Sigmoid colon (tissue), 7 donors: ENCODE results near the gene SMDT1. TPM values are rescaled to one million over a fixed set of nuclear protein-coding genes. Genes with fewer than 3 reads are reported as not detected.

Experiments used
- DNase-seq: peaks from one replicate; pipeline ENCODE4 v3.0.0-alpha.2; 2019
- H3K27ac ChIP-seq, 4 donors: fragments of 200-600 bp; sonication (generic); one replicate each; pipeline ENCODE4 v1.5.1; 2016 to 2019; ENCODE audit warnings: mild to moderate bottlenecking in 1 of 4
- H3K27me3 ChIP-seq, 3 donors: fragments of 200-600 bp; sonication (generic); one replicate each; pipeline ENCODE4 v1.5.1; 2019; ENCODE audit warnings: mild to moderate bottlenecking in 1 of 3
- H3K36me3 ChIP-seq, 4 donors: fragments of 200-600 bp; sonication (generic); one replicate each; pipeline ENCODE4 v1.5.1; 2016 to 2019
- H3K4me1 ChIP-seq, 4 donors: fragments of 200-600 bp; sonication (generic); one replicate each; pipeline ENCODE4 v1.5.1; 2017 to 2019
- H3K4me3 ChIP-seq, 4 donors: fragments of 200-600 bp; sonication (generic); one replicate each; pipeline ENCODE4 v1.5.1; 2017 to 2019; ENCODE audit warnings: mild to moderate bottlenecking in 2 of 4, moderate library complexity in 1 of 4
- H3K9me3 ChIP-seq, 4 donors: fragments of 200-600 bp in 3 of 4; sonication (generic) in 3 of 4; one replicate each; pipeline versions ENCODE4 v1.5.1 to v1.6.1; 2013 to 2019
- EP300 ChIP-seq, 4 donors: sonication (generic); formaldehyde crosslinking; IDR thresholded peaks; one replicate each; pipeline ENCODE4 v1.6.1; 2017; ENCODE audit warnings: antibody characterized with exemption in 4 of 4
- POLR2A ChIP-seq, 2 donors: fragments of 450-650 bp; IDR thresholded peaks; one replicate each; pipeline ENCODE4 v1.6.1; 2016; ENCODE audit warnings: antibody characterized with exemption in 2 of 2, mild to moderate bottlenecking in 2 of 2, moderate library complexity in 2 of 2
- POLR2AphosphoS5 ChIP-seq, 4 donors: sonication (generic); formaldehyde crosslinking; IDR thresholded peaks; one replicate each; pipeline ENCODE4 v1.6.1; 2017; ENCODE audit warnings: antibody characterized with exemption in 4 of 4
- WGBS, 2 donors: extraction: QIAGEN DNeasy Blood & Tissue Kit; methylation state at CpG; one replicate each; pipeline ENCODE4 v1.1.7; 2013; 5-methylcytosine and 5-hydroxymethylcytosine counted together
- intact Hi-C: fragments of 100-400 bp; cut with DNase I; formaldehyde crosslinking; loops from one replicate; pipeline ENCODE4 v1.15.1; 2023
- polyA plus RNA-seq, 3 donors: library from polyadenylated mRNA; stranded (reverse); fragments of 200-250 nt; gene quantifications; one replicate each; pipeline ENCODE4 v1.2.3, GENCODE V29; 2013
- total RNA-seq, 4 donors: library from RNA; depleted of rRNA; stranded (reverse); fragments of >200 nt; gene quantifications; one replicate each; pipeline ENCODE4 v1.1.0, GENCODE V29; 2016
- TF ChIP-seq, protein P1 (sequence below), 4 experiments: fragments of 450-650 bp in 3 of 4; fragments of 200-600 bp in 1 of 4; IDR thresholded peaks; one replicate each; pipeline ENCODE4 v1.5.1; 2016 to 2019; ENCODE audit warnings: antibody characterized with exemption in 4 of 4, mild to moderate bottlenecking in 3 of 4, moderate library complexity in 2 of 4
- donor health status: healthy with polysubstance abuse.
- donor health status: Bipolar disorder and iron deficiency.
- donor health status: healthy.

The SMDT1 gene
- total and polyA plus RNA-seq, 7 donors, result 12.1 to 187 (median 23.9) TPM

DNA sequence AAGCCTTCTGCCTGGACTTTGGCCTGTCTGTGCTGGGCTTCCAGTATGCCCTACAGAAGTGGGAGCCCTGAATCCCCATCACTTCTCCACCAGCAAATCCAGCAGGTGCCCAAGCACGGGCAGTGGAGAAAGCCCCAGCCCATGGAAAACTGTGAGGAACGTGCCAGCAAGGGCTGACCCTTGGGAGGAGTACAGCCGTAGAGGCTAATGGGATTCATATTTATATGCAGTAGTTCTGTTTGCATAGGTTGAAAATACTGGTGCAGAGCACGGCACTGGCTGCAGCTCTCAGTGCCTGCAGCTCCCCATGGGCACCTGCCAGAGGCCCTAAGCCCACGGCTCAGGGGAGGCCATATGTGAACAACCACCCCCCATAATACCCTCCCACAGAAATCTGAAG lies 19.0 kb upstream of the SMDT1 start:
- WGBS, 2 donors, result 89 to 96% methylated on average over 5 of the region's 5 CpGs
- intact Hi-C loops, result no loop called here
- Histone ChIP-seq H3K27ac (no peak overlapping the region), H3K4me1 (no peaks in the 10 kb centered on the region), H3K27me3 (no peaks in the 10 kb centered on the region), H3K36me3 (peaks cover 0 to 71% (median 35%) of the 10 kb centered on the region in 4 donors), H3K9me3 (peaks cover 0 to 4% (median 0%) of the 10 kb centered on the region in 4 donors), H3K4me3 (no peak overlapping the region)
- TF ChIP-seq EP300 (IDR thresholded peaks at IDR 0.05) (no peak), POLR2AphosphoS5 (IDR thresholded peaks at IDR 0.05) (no peak)
- DNase-seq, result no peak

DNA sequence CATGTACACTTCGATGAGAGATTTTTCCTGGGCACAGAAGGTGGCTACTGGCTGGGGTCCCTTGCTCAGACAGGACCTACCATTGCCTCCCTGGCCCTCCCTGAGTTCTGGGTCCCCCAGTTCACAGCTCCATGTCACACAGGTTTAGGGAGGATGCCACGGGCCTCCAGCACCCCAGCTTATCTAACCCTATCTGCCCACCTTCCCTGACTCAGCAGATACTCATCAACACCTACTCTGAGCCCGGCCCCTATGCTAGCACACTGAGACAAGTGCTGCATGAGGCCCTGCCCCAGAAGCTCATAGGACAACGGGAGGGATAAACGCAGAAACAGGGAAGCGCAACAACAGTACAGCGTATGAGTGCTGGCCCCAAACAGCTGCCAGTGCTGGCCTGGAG lies 18.5 kb upstream of the SMDT1 start:
- Histone ChIP-seq H3K4me1 (no peaks in the 10 kb centered on the region), H3K9me3 (peaks cover 0 to 4% (median 0%) of the 10 kb centered on the region in 4 donors), H3K27me3 (no peaks in the 10 kb centered on the region), H3K4me3 (no peak overlapping the region), H3K36me3 (peaks cover 0 to 77% (median 38%) of the 10 kb centered on the region in 4 donors), H3K27ac (no peak overlapping the region)
- WGBS, 2 donors, result 96 to 98% methylated on average over 7 of the region's 7 CpGs
- DNase-seq, result no peak
- TF ChIP-seq EP300 (IDR thresholded peaks at IDR 0.05) (no peak), POLR2AphosphoS5 (IDR thresholded peaks at IDR 0.05) (no peak), POLR2A (IDR thresholded peaks at IDR 0.05) (no peak)
- TF ChIP-seq, protein P1, sequence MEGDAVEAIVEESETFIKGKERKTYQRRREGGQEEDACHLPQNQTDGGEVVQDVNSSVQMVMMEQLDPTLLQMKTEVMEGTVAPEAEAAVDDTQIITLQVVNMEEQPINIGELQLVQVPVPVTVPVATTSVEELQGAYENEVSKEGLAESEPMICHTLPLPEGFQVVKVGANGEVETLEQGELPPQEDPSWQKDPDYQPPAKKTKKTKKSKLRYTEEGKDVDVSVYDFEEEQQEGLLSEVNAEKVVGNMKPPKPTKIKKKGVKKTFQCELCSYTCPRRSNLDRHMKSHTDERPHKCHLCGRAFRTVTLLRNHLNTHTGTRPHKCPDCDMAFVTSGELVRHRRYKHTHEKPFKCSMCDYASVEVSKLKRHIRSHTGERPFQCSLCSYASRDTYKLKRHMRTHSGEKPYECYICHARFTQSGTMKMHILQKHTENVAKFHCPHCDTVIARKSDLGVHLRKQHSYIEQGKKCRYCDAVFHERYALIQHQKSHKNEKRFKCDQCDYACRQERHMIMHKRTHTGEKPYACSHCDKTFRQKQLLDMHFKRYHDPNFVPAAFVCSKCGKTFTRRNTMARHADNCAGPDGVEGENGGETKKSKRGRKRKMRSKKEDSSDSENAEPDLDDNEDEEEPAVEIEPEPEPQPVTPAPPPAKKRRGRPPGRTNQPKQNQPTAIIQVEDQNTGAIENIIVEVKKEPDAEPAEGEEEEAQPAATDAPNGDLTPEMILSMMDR (IDR thresholded peaks at IDR 0.05), result no peak
- intact Hi-C loops, result no loop called here

DNA sequence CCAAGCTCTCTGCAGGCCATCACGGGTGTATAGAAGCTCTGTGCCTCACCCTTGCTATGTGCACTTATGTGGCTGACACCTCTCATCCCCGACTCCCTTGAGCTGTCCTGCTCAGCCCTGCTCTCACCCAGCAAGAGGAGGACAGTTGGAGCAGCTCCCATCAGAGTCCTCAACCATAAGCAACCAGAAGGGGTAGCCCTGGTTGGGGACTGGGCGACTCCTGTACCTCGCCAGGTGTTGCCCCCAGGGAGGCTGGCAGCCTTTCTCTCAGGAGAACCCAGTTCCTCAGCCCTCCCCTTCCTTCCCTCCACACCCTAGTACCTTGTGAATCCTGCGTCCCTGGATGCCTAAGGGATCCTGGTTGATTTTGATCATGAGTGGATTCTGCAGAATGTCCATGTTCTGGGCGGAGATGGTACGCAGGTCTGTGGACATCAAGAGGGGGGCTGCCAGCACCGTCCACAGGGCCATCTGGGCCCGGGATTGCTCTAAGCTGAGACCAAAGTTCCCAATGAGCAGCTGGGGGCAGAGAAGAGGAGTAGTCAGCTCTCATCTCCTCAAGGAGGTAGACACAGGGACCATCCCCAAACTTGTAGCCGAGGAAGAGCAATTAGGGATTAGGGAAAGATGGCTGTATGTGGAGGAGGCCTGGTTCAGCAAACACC lies 16.9 kb upstream of the SMDT1 start:
- intact Hi-C loops, result no loop called here

DNA sequence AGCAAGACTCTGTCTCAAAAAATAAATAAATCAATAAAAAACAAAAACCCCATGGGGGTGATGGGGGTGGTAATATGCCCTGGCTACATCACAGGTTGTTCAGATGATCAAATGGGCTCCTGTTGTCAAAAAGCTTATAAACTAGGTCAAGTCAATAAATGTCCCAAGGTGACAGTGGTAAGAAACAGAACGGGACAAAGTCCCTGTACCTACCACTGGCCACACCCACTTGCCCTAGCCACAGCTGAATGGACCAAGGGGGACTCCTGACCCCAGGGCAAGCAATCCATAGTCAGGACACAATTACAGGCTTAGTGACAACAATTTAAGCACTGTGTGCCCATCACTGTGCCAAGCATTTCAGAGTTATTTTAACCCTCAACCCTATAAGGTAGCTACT lies 14.9 kb upstream of the SMDT1 start:
- DNase-seq, result no peak
- no peak overlapping the region for H3K27ac ChIP-seq
- TF ChIP-seq EP300 (IDR thresholded peaks at IDR 0.05), result no peak
- TF ChIP-seq, protein P1 (IDR thresholded peaks at IDR 0.05), result no peak
- no peak for TF ChIP-seq POLR2A (IDR thresholded peaks at IDR 0.05)
- no peak for TF ChIP-seq POLR2AphosphoS5 (IDR thresholded peaks at IDR 0.05)
- 32 to 70% methylated on average over 1 of the region's 1 CpG for WGBS, 2 donors
- intact Hi-C loops, result no loop called here
- H3K27me3 ChIP-seq, result no peaks in the 10 kb centered on the region
- peaks cover 0 to 7% (median 3%) of the 10 kb centered on the region in 4 donors for H3K4me1 ChIP-seq
- H3K4me3 ChIP-seq, result no peak overlapping the region
- H3K36me3 ChIP-seq, result peaks cover 5 to 82% (median 44%) of the 10 kb centered on the region in 4 donors
- no peaks in the 10 kb centered on the region for H3K9me3 ChIP-seq

More for the DNA sequence above, 16.9 kb upstream of the SMDT1 start:
- WGBS, 2 donors, result 91 to 96% methylated on average over 10 of the region's 10 CpGs
- Histone ChIP-seq H3K4me3 (no peak overlapping the region), H3K27me3 (no peaks in the 10 kb centered on the region), H3K36me3 (peaks cover 0 to 92% (median 51%) of the 10 kb centered on the region in 4 donors), H3K27ac (no peak overlapping the region), H3K9me3 (no peaks in the 10 kb centered on the region), H3K4me1 (no peaks in the 10 kb centered on the region)
- DNase-seq, result no peak
- TF ChIP-seq POLR2A (IDR thresholded peaks at IDR 0.05), result no peak
- no peak for TF ChIP-seq POLR2AphosphoS5 (IDR thresholded peaks at IDR 0.05)
- no peak for TF ChIP-seq EP300 (IDR thresholded peaks at IDR 0.05)
- TF ChIP-seq, protein P1 (IDR thresholded peaks at IDR 0.05), result no peak

DNA sequence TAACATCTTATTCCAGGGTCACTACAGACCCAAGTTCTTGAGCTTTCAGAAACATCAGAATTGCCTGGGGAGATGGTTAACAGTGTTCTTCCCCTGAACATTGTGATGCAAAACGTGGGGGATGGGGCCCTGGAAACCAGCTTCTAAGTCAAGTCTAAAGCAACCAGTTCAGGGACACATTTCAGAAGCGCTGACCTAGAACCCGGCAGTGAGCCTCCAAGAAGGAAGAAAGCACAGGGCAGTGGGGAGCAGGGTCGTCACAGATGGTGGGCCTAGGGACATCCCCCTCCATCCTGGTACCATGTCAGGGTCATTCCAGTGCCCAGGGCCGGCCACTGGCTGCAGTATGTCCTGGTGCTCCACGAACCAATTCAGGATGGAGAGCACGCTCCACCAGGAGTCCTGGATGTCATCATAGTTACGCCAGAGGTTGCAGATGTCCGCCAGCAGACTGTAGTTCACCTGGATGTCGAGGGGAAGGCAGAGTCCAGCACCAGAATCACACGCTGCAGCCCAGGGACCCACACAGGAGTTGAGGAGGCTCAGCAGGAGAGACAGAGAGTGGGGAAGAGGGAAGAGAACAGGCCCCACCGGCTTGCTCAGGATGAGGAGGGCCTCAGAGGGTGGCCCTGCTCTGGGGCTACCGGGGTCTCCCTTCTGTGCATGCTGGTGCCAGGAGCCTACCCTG lies 13.9 kb upstream of the SMDT1 start:
- 90 to 92% methylated on average over 13 of the region's 13 CpGs for WGBS, 2 donors
- Histone ChIP-seq H3K4me1 (peaks cover 0 to 13% (median 9%) of the 10 kb centered on the region in 4 donors), H3K27me3 (no peaks in the 10 kb centered on the region), H3K9me3 (no peaks in the 10 kb centered on the region), H3K4me3 (no peak overlapping the region), H3K36me3 (peaks cover 5 to 73% (median 35%) of the 10 kb centered on the region in 4 donors), H3K27ac (no peak overlapping the region)
- TF ChIP-seq POLR2A (IDR thresholded peaks at IDR 0.05), result no peak
- TF ChIP-seq EP300 (IDR thresholded peaks at IDR 0.05), result no peak
- TF ChIP-seq, protein P1 (IDR thresholded peaks at IDR 0.05), result no peak
- no peak for TF ChIP-seq POLR2AphosphoS5 (IDR thresholded peaks at IDR 0.05)
- intact Hi-C loops, result no loop called here
- DNase-seq, result no peak
